BJ (cell line): Measurements from ENCODE around the gene OVAAL. TPM values are rescaled to one million over a fixed set of nuclear protein-coding genes. Genes with fewer than 3 reads are reported as not detected.

Source experiments
- CTCF ChIA-PET: fragments of 350-600 bp; formaldehyde crosslinking; extraction: SDS; loops from one replicate; lab custom pipeline; 2021; ENCODE audit warnings: antibody characterized with exemption, inconsistent platforms; lab: Yijun Ruan, JAX
- POLR2A ChIA-PET: fragments of 300-600 bp; sonication (Branson Sonifier 250); formaldehyde crosslinking; extraction: SDS; loops from one replicate; lab custom pipeline; 2021; ENCODE audit warnings: antibody characterized with exemption; lab: Charles Lee
- DNase-seq: peaks from one replicate; pipeline ENCODE4 v3.0.0-alpha.2; 2011; ENCODE audit warnings: low read depth
- H3K27me3 ChIP-seq: 2 replicates; pipeline ENCODE4 v1.6.0; 2011; ENCODE audit warnings: low read length; ENCODE audit not compliant: control insufficient read depth, insufficient read depth
- H3K36me3 ChIP-seq: 2 replicates; pipeline ENCODE4 v1.5.1; 2011; ENCODE audit warnings: low read length; ENCODE audit not compliant: control insufficient read depth, insufficient read depth
- H3K4me3 ChIP-seq: 2 replicates; pipeline ENCODE4 v1.5.1; 2011; ENCODE audit warnings: low read depth, mild to moderate bottlenecking, control low read depth, low read length
- polyA minus RNA-seq: library from RNA; depleted of rRNA, polyadenylated mRNA; stranded (reverse); fragments of >200 nt; gene quantifications from 2 replicates; pipeline ENCODE4 v1.2.3, GENCODE V29; 2011; rRNA and poly(A)+ RNA removed
- polyA plus RNA-seq: library from polyadenylated mRNA; depleted of rRNA; stranded (reverse); fragments of >200 nt; gene quantifications from 2 replicates; pipeline ENCODE4 v1.2.3, GENCODE V29; 2011; rRNA removed
- TF ChIP-seq, protein P1 (sequence below): IDR thresholded peaks from 2 replicates; pipeline ENCODE4 v1.5.1; 2011; ENCODE audit warnings: low read depth, mild to moderate bottlenecking, control low read depth, inconsistent platforms, low read length, moderate library complexity; ENCODE audit not compliant: insufficient read depth

The OVAAL gene
- polyA plus RNA-seq: 0.05 TPM in 1 of 2 replicates, not detected in the other
- polyA minus RNA-seq: 0.14 TPM in 1 of 2 replicates, not detected in the other

DNA sequence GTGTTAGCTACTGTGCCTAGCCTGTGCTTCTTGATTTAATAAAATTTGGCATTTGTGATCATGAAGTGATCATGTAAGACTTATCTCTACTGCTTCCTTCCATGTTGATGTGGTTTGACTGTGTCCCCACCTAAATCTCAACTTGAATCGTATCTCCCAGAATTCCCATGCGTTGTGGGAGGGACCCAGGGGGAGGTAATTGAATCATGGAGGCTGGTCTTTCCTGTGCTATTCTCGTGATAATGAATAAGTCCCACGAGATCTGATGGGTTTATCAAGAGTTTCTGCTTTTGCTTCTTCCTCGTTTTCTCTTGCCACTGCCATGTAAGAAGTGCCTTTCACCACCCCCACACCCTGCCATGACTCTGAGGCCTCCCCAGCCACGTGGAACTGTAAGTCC, at the start of gene OVAAL:
Gene OVAAL, plus strand, starts transcription at position 301 of the 400 bp plus-strand sequence.
- CTCF ChIA-PET: interaction anchor here (1.2 kb wide), 1 partner anchor 10 kb away, joined by 3 read pairs; no protein-coding TSS in a partner anchor
- H3K27me3 ChIP-seq: no peaks in the 10 kb centered on the region
- TF ChIP-seq, protein P1, sequence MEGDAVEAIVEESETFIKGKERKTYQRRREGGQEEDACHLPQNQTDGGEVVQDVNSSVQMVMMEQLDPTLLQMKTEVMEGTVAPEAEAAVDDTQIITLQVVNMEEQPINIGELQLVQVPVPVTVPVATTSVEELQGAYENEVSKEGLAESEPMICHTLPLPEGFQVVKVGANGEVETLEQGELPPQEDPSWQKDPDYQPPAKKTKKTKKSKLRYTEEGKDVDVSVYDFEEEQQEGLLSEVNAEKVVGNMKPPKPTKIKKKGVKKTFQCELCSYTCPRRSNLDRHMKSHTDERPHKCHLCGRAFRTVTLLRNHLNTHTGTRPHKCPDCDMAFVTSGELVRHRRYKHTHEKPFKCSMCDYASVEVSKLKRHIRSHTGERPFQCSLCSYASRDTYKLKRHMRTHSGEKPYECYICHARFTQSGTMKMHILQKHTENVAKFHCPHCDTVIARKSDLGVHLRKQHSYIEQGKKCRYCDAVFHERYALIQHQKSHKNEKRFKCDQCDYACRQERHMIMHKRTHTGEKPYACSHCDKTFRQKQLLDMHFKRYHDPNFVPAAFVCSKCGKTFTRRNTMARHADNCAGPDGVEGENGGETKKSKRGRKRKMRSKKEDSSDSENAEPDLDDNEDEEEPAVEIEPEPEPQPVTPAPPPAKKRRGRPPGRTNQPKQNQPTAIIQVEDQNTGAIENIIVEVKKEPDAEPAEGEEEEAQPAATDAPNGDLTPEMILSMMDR: no peak
- POLR2A ChIA-PET: no interaction called here
- DNase-seq: no peak
- no peak within 1 kb of the TSS for H3K4me3 ChIP-seq
- H3K36me3 ChIP-seq: no peaks in the 10 kb centered on the region

DNA sequence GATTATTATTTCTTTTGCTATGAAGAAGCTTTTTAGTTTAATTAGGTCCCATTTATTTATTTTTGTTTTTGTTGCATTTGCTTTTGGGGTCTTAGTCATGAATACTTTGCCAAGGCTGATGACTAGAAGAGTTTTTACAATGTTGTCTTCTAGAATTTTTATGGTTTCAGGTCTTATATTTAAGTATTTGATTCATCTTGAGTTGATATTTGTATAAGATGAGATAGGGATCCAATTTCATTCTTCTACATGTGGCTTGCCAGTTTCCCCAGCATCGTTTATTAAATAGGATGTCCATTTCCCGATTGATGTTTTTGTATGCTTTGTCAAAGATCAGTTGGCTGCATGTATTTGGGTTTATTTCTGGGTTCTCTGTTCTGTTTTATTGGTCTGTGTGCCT, 47.9 kb upstream of the OVAAL start:
- Histone ChIP-seq H3K4me3 (no peak overlapping the region), H3K27me3 (no peaks in the 10 kb centered on the region), H3K36me3 (no peaks in the 10 kb centered on the region)
- TF ChIP-seq, protein P1: no peak
- POLR2A ChIA-PET: no interaction called here
- CTCF ChIA-PET: interaction anchor here (1.6 to 9.0 kb wide), 2 partner anchors 345 to 353 kb away, joined by 3 to 137 read pairs; no protein-coding TSS in a partner anchor
- no peak for DNase-seq

DNA sequence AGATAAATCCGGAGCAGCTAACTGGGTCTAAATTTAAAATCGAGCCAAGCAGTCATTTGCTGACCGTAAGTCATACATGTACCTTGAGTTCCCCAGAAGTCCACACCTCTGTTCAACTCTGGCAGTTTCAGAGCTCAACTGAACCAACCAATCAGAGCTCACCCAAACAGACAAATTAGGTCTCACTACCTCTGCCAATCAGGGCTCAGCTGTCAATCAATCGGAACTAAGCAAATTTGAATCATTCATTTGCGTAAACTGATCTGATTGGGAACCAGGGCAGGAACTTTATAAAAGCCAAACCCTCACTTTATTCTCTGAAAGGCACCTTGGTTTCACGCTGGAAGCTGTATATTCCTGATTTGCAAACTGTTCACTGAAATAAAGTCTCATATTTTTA, 45.2 kb upstream of the OVAAL start:
- no peak for DNase-seq
- no peak overlapping the region for H3K4me3 ChIP-seq
- TF ChIP-seq, protein P1: no peak
- POLR2A ChIA-PET: no interaction called here
- CTCF ChIA-PET: interaction anchor here (0.6 to 9.0 kb wide), 2 partner anchors 350 to 393 kb away, joined by 3 to 137 read pairs; no protein-coding TSS in a partner anchor
- H3K36me3 ChIP-seq: no peaks in the 10 kb centered on the region
- no peaks in the 10 kb centered on the region for H3K27me3 ChIP-seq

DNA sequence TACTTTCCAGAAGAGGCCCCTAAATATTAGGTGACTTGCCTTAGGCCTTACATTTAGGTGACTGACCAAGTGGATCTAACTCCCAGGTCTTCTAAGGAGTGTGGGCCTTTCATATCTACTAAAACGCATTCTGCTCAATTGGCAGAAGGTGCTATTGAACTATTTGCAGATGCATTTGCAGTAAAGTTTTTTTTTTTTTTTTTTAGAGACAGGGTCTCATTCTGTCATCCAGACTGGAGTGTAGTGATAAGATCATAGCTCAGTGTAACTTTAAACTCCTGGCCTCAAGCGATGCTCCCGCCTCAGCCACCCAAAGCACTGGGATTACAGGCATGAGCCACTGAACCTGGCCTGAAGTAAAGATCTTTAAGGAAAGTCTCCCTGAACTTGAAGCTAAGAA, 43.4 kb upstream of the OVAAL start:
- no peak for DNase-seq
- no peaks in the 10 kb centered on the region for H3K27me3 ChIP-seq
- no peaks in the 10 kb centered on the region for H3K36me3 ChIP-seq
- no peak overlapping the region for H3K4me3 ChIP-seq
- CTCF ChIA-PET: interaction anchor here (0.6 to 9.0 kb wide), 17 partner anchors 8 to 641 kb away, joined by 3 to 137 read pairs (median 3); partner anchors contain the start of genes ACBD6 and KIAA1614
- POLR2A ChIA-PET: no interaction called here
- TF ChIP-seq, protein P1: no peak

DNA sequence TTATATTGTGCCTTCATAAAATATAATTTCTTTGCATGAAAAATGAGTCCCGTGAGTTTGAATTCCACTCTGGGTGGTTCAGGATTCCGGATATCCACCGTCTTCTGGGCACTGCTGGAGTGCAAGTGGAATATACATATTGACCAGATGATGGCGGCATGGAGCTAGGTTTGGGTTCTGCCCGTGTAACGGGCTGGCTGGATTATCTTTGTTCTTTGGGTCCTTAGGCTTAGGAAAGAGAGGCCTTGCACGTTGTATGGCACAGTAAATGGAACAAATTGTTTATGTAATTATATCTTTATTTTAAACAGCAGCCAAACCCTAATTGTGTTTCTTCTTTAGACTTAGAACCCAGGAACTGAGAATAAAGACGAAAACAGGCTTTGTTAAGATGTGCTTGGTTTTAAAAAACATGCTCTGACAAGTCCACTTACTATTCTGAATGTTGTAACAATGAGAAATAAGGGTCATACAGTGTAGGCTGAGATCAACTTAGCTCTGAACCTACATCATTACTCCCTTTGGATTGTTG, 42.8 kb upstream of the OVAAL start:
- TF ChIP-seq, protein P1: peak; percentile 77
- H3K36me3 ChIP-seq: no peaks in the 10 kb centered on the region
- no peaks in the 10 kb centered on the region for H3K27me3 ChIP-seq
- peak; percentile 41 for DNase-seq
- ChIA-PET CTCF (interaction anchor here (0.8 to 9.0 kb wide), 18 partner anchors 8 to 625 kb away, joined by 3 to 137 read pairs (median 4); partner anchors contain the start of genes ACBD6 and KIAA1614), POLR2A (interaction anchor here (0.5 kb wide), 1 partner anchor 447 kb away, joined by 3 read pairs; no protein-coding TSS in a partner anchor)
- no peak overlapping the region for H3K4me3 ChIP-seq
